Endothelial cell of umbilical vein (primary cell): ENCODE data around the gene BCL2. TPM values are rescaled to one million over a fixed set of nuclear protein-coding genes. Genes with fewer than 3 reads are reported as not detected.

Experiments
- BruUV-seq: library from RNA; stranded (reverse); fragments of 400-500 nt; replicated peaks from 2 replicates; lab custom pipeline; 2021; lab: Mats Ljungman, UMichigan
- CTCF ChIA-PET: fragments of 300-600, 350-600 bp; sonication (Branson Sonifier 250); formaldehyde crosslinking; loops from one replicate; lab custom pipeline; 2021; ENCODE audit warnings: antibody characterized with exemption, inconsistent platforms; lab: Charles Lee
- POLR2A ChIA-PET: fragments of 300-600, 350-600 bp; sonication (Branson Sonifier 250); formaldehyde crosslinking; loops from one replicate; lab custom pipeline; 2021; ENCODE audit warnings: antibody characterized with exemption, inconsistent platforms; lab: Charles Lee
- DNase-seq: peaks from one replicate; pipeline ENCODE4 v3.0.0-alpha.2; 2011; ENCODE audit warnings: low read depth, low spot score
- FAIRE-seq: peaks from 2 replicates; lab custom pipeline; 2011; peaks lifted over from hg19 to GRCh38; lab: Jason Lieb, UNC
- H2AFZ ChIP-seq: 2 replicates; pipeline ENCODE4 v1.6.0; 2012; ENCODE audit warnings: low read depth, low read length, control low read depth, inconsistent platforms
- H3K27ac ChIP-seq: 2 replicates; pipeline ENCODE4 v1.5.1; 2011; ENCODE audit warnings: low read depth, mild to moderate bottlenecking, control low read depth, low read length, moderate library complexity; ENCODE audit not compliant: insufficient read depth
- H3K27me3 ChIP-seq, 2 experiments: 2 replicates each; pipeline versions ENCODE4 v1.6.0 to v1.6.1; 2011; ENCODE audit warnings: low read length in 2 of 2, mixed read lengths in 1 of 2; ENCODE audit not compliant: control insufficient read depth in 2 of 2, insufficient read depth in 2 of 2
- H3K36me3 ChIP-seq, 2 experiments: 2 replicates in 1 of 2; 3 replicates in 1 of 2; pipeline ENCODE4 v1.5.1; 2011; ENCODE audit warnings: low read length in 2 of 2, mild to moderate bottlenecking in 1 of 2, moderate library complexity in 1 of 2; ENCODE audit not compliant: control insufficient read depth in 2 of 2, insufficient read depth in 2 of 2; ENCODE audit errors: extremely low read depth in 1 of 2
- H3K4me1 ChIP-seq: 3 replicates; pipeline ENCODE4 v1.5.1; 2011; ENCODE audit warnings: mild to moderate bottlenecking, low read length; ENCODE audit not compliant: control insufficient read depth, insufficient read depth; ENCODE audit errors: extremely low read depth
- H3K4me2 ChIP-seq: 2 replicates; pipeline ENCODE4 v1.6.1; 2011; ENCODE audit warnings: low read length, control low read depth, mixed read lengths; ENCODE audit not compliant: insufficient read depth
- H3K4me3 ChIP-seq, 3 experiments: fragments of 200-600 bp in 1 of 3; sonication (generic), shearing (Covaris generic) in 1 of 3; replicated peaks in 1 of 3; 2 replicates each; pipeline ENCODE4 v1.5.1; 2011 to 2016; ENCODE audit warnings: control low read depth in 3 of 3, low read length in 3 of 3, mild to moderate bottlenecking in 2 of 3, inconsistent platforms in 1 of 3, low read depth in 1 of 3, moderate library complexity in 1 of 3; ENCODE audit not compliant: insufficient read depth in 1 of 3
- H3K79me2 ChIP-seq: 2 replicates; pipeline ENCODE4 v1.6.0; 2012; ENCODE audit warnings: low read length, inconsistent platforms; ENCODE audit not compliant: control insufficient read depth, insufficient read depth
- H3K9ac ChIP-seq: replicated peaks from 2 replicates; pipeline ENCODE3; 2011; ENCODE audit warnings: low read length, control low read depth; ENCODE audit not compliant: insufficient read depth; ENCODE audit errors: extremely low read depth
- H3K9me1 ChIP-seq: replicated peaks from 3 replicates; pipeline ENCODE4 v1.6.0; 2011; ENCODE audit warnings: mild to moderate bottlenecking, low read length; ENCODE audit not compliant: control insufficient read depth, insufficient read depth; ENCODE audit errors: extremely low read depth
- H3K9me3 ChIP-seq: replicated peaks from 2 replicates; pipeline ENCODE4 v1.5.1; 2012; ENCODE audit warnings: low read length, inconsistent platforms; ENCODE audit not compliant: control insufficient read depth, insufficient read depth
- H4K20me1 ChIP-seq: replicated peaks from 2 replicates; pipeline ENCODE3; 2011; ENCODE audit warnings: mild to moderate bottlenecking, low read length; ENCODE audit not compliant: control insufficient read depth, insufficient read depth; ENCODE audit errors: extremely low read depth
- EZH2 ChIP-seq: IDR thresholded peaks from 2 replicates; pipeline ENCODE4 v1.6.1; 2012; ENCODE audit warnings: borderline replicate concordance, low read depth, mild to moderate bottlenecking, moderate library complexity, low read length, inconsistent platforms; ENCODE audit not compliant: severe bottlenecking
- GATA2 ChIP-seq: IDR thresholded peaks from 2 replicates; pipeline ENCODE4 v1.7.0; 2011; ENCODE audit warnings: low read depth, mild to moderate bottlenecking, moderate library complexity, mixed read lengths, low read length; ENCODE audit not compliant: insufficient read length, insufficient read depth
- JUN ChIP-seq: IDR thresholded peaks from 2 replicates; pipeline ENCODE4 v1.6.1; 2011; ENCODE audit warnings: borderline replicate concordance, low read depth; ENCODE audit not compliant: insufficient read length, insufficient read depth
- MAX ChIP-seq: IDR thresholded peaks from 2 replicates; pipeline ENCODE4 v1.6.1; 2011; ENCODE audit not compliant: insufficient read depth, insufficient read length
- MYC ChIP-seq: IDR thresholded peaks from one replicate; pipeline ENCODE4 v1.6.1; 2011; ENCODE audit warnings: mild to moderate bottlenecking, low read depth, low read length
- POLR2A ChIP-seq: IDR thresholded peaks from 2 replicates; pipeline ENCODE4 v1.6.1; 2012; ENCODE audit warnings: low read depth, mild to moderate bottlenecking, control low read depth, low read length
- POLR2AphosphoS5 ChIP-seq: IDR thresholded peaks from 2 replicates; pipeline ENCODE4 v1.6.1; 2012; ENCODE audit warnings: low read depth, mild to moderate bottlenecking, control low read depth, low read length, moderate library complexity; ENCODE audit not compliant: insufficient read depth
- dilution Hi-C: fragments of 300-500 bp; cut with MboI; formaldehyde crosslinking; loops from one replicate; pipeline ENCODE4 v1.15.0; 2019; ENCODE audit warnings: low sequenced_read_pairs; ENCODE audit not compliant: extremely low pct_ligation_motif_present
- intact Hi-C: fragments of 100-400 bp; cut with micrococcal nuclease; formaldehyde crosslinking; loops from one replicate; pipeline ENCODE4 v1.10.0; 2022
- polyA plus RNA-seq, 4 experiments: library from polyadenylated mRNA; depleted of rRNA in 3 of 4; stranded (reverse) in 3 of 4; unstranded in 1 of 4; fragments of >200 nt; gene quantifications; 2 replicates each; pipeline versions ENCODE4 v1.2.1 to v1.2.3, GENCODE V29; 2011 to 2012; ENCODE audit warnings: missing spikeins in 1 of 4
- total RNA-seq: library from RNA; stranded (reverse); gene quantifications from 2 replicates; pipeline ENCODE4 v1.2.3, GENCODE V29; 2021
- TF ChIP-seq, protein P1 (sequence below), 2 donors: IDR thresholded peaks; 1 replicate in 1 of 2; 2 replicates in 1 of 2; pipeline ENCODE4 v1.5.1; 2011; ENCODE audit warnings: low read length in 2 of 2, mild to moderate bottlenecking in 2 of 2, moderate library complexity in 2 of 2, control low read depth in 1 of 2, inconsistent platforms in 1 of 2, low read depth in 1 of 2; ENCODE audit not compliant: insufficient read depth in 1 of 2; ENCODE audit errors: extremely low read depth in 1 of 2

BCL2 gene
- total and polyA plus RNA-seq, 2 donors (not counting 3 experiments of a cell fraction or from before 2014, with no cell fraction given) = 0.35 to 5.0 TPM

GRCh38 chr18:63367053-63367953 is 47.7 kb upstream of the BCL2 start, which contains the start of gene KDSR:
Gene KDSR (minus strand): TSS chr18:63367206. CDS start chr18:63367118, 88 bp downstream.
- DNase-seq (peak; percentile 98), FAIRE-seq (peak; percentile 85)
- ChIA-PET POLR2A (interaction anchor here (0.6 to 1.2 kb wide), 4 partner anchors 11 to 55 kb away, joined by 3 to 7 read pairs (median 4); partner anchors contain the start of gene VPS4B), CTCF (interaction anchor here (0.6 kb wide), 1 partner anchor 8 kb away, joined by 3 read pairs; no protein-coding TSS in a partner anchor)
- H2AFZ ChIP-seq = peak within 1 kb of the TSS; percentile 95
- peaks cover 3% of the 10 kb centered on the region in 2 experiments for H3K36me3 ChIP-seq
- H3K79me2 ChIP-seq = peaks cover 30% of the 10 kb centered on the region
- BruUV-seq = TSS peak; percentile 78
- H3K27ac ChIP-seq = peak within 1 kb of the TSS; percentile 89
- dilution Hi-C loops (no loop called here), intact Hi-C loops (loop anchor here (1.0 to 2.0 kb wide), 4 partner anchors 43 to 229 kb away; partner anchors contain the start of gene VPS4B)
- peak within 1 kb of the TSS; percentile 85 to 95 (median 94) for H3K4me3 ChIP-seq
- H3K9ac ChIP-seq = peak within 1 kb of the TSS; percentile 93
- no peaks in the 10 kb centered on the region for H4K20me1 ChIP-seq
- peaks cover 12% of the 10 kb centered on the region for H3K4me1 ChIP-seq
- TF ChIP-seq MYC = no peak
- peak; percentile 12 for TF ChIP-seq JUN
- no peak for TF ChIP-seq MAX
- no peak for TF ChIP-seq EZH2
- no peak for TF ChIP-seq GATA2
- peak; percentile 92 for TF ChIP-seq POLR2A
- TF ChIP-seq, protein P1, sequence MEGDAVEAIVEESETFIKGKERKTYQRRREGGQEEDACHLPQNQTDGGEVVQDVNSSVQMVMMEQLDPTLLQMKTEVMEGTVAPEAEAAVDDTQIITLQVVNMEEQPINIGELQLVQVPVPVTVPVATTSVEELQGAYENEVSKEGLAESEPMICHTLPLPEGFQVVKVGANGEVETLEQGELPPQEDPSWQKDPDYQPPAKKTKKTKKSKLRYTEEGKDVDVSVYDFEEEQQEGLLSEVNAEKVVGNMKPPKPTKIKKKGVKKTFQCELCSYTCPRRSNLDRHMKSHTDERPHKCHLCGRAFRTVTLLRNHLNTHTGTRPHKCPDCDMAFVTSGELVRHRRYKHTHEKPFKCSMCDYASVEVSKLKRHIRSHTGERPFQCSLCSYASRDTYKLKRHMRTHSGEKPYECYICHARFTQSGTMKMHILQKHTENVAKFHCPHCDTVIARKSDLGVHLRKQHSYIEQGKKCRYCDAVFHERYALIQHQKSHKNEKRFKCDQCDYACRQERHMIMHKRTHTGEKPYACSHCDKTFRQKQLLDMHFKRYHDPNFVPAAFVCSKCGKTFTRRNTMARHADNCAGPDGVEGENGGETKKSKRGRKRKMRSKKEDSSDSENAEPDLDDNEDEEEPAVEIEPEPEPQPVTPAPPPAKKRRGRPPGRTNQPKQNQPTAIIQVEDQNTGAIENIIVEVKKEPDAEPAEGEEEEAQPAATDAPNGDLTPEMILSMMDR (IDR thresholded peaks at IDR 0.05; ENCODE audit: extremely low read depth in 1 of 2, insufficient read depth in 1 of 2, low read depth in 1 of 2, low read length in 2 of 2) = no peak
- TF ChIP-seq POLR2AphosphoS5 = peak; percentile 95
- H3K9me3 ChIP-seq = no peaks in the 10 kb centered on the region
- no peaks in the 10 kb centered on the region for H3K27me3 ChIP-seq
- H3K4me2 ChIP-seq = peak within 1 kb of the TSS; percentile 95
- no peaks in the 10 kb centered on the region for H3K9me1 ChIP-seq
